K562 (cell line): ENCODE results near the gene LONP1. TPM values are rescaled to one million over a fixed set of nuclear protein-coding genes. Genes with fewer than 3 reads are reported as not detected.

Experiments
- BCOR ChIP-seq: fragments of 450-650 bp; IDR thresholded peaks from 2 replicates; pipeline ENCODE4 v1.6.1; 2016
- BRCA1 ChIP-seq, 2 experiments: fragments of 450-650 bp in 1 of 2; sonication (generic) in 1 of 2; formaldehyde crosslinking in 1 of 2; IDR thresholded peaks; 2 replicates each; pipeline versions ENCODE4 v1.5.0 to v1.6.1; 2017 to 2020; ENCODE audit warnings: mild to moderate bottlenecking in 1 of 2, missing genetic modification reagents in 1 of 2
- CBX2 ChIP-seq: fragments of 200-600 bp; sonication (generic); IDR thresholded peaks from one replicate; pipeline ENCODE4 v1.6.1; 2012; ENCODE audit warnings: mild to moderate bottlenecking, low read length, inconsistent platforms; ENCODE audit not compliant: insufficient read depth, poor library complexity, severe bottlenecking
- CHD2 ChIP-seq: IDR thresholded peaks from 2 replicates; pipeline ENCODE4 v1.6.1; 2011; ENCODE audit warnings: low read depth, low read length
- DPF2 ChIP-seq: fragments of 450-650 bp; IDR thresholded peaks from 2 replicates; pipeline ENCODE4 v1.6.1; 2016
- HDAC1 ChIP-seq, 2 experiments: fragments of 450-650 bp; IDR thresholded peaks; 2 replicates each; pipeline ENCODE4 v1.6.1; 2016 to 2017; ENCODE audit warnings: inconsistent platforms in 1 of 2, mild to moderate bottlenecking in 1 of 2, moderate library complexity in 1 of 2
- HNRNPLL ChIP-seq: fragments of 200-400 bp; formaldehyde crosslinking; IDR thresholded peaks from 2 replicates; pipeline ENCODE4 v1.6.1; 2017; ENCODE audit warnings: low read length, low read depth, mild to moderate bottlenecking; ENCODE audit not compliant: poor library complexity, severe bottlenecking
- JUND ChIP-seq, 2 experiments: IDR thresholded peaks; 2 replicates in 1 of 2; 3 replicates in 1 of 2; pipeline ENCODE4 v1.6.1; 2011; ENCODE audit warnings: borderline replicate concordance in 2 of 2, low read depth in 2 of 2, low read length in 2 of 2, improper control_type of control experiment in 1 of 2, missing biosample characterization in 1 of 2, missing genetic modification characterization in 1 of 2, missing genetic modification reagents in 1 of 2
- LEF1 ChIP-seq: fragments of 450-650 bp; IDR thresholded peaks from 2 replicates; pipeline ENCODE4 v1.6.1; 2016; ENCODE audit warnings: mild to moderate bottlenecking
- MYNN ChIP-seq, 2 experiments: sonication (generic); formaldehyde crosslinking in 1 of 2; IDR thresholded peaks; 2 replicates each; pipeline versions ENCODE4 v1.5.0 to v1.6.1; 2016 to 2020; ENCODE audit warnings: antibody characterized with exemption in 1 of 2, missing genetic modification reagents in 1 of 2
- NCOA1 ChIP-seq: fragments of 450-650 bp; IDR thresholded peaks from 2 replicates; pipeline ENCODE4 v1.6.1; 2016; ENCODE audit warnings: low read depth
- NEUROD1 ChIP-seq: fragments of 150-350 bp; IDR thresholded peaks from 2 replicates; pipeline ENCODE4 v1.6.1; 2014; ENCODE audit warnings: borderline replicate concordance, low read length, low read depth; ENCODE audit not compliant: partially characterized antibody
- PML ChIP-seq: IDR thresholded peaks from 2 replicates; pipeline ENCODE4 v1.6.1; 2012; ENCODE audit warnings: low read length, inconsistent platforms
- POLR2AphosphoS2 ChIP-seq: IDR thresholded peaks from 2 replicates; pipeline ENCODE4 v1.6.1; 2012; ENCODE audit warnings: low read length, improper control_type of control experiment
- RHOXF2B ChIP-seq: fragments of 250-450 bp; sonication (Bioruptor Pico); conservative IDR thresholded peaks from 2 replicates; pipeline ENCODE4 v1.5.1; 2021
- SIX5 ChIP-seq, 2 experiments: IDR thresholded peaks; 2 replicates each; pipeline ENCODE4 v1.6.1; 2011; ENCODE audit warnings: low read length in 2 of 2, borderline replicate concordance in 1 of 2, low read depth in 1 of 2, mild to moderate bottlenecking in 1 of 2, moderate library complexity in 1 of 2; ENCODE audit not compliant: insufficient read depth in 1 of 2
- SMARCE1 ChIP-seq: fragments of 450-650 bp; IDR thresholded peaks from 2 replicates; pipeline ENCODE4 v1.7.1; 2016; ENCODE audit warnings: mild to moderate bottlenecking
- SP1 ChIP-seq: sonication (generic); formaldehyde crosslinking; IDR thresholded peaks from 2 replicates; pipeline ENCODE4 v1.8.1; 2022; ENCODE audit warnings: mild to moderate bottlenecking, missing genetic modification reagents
- TBL1XR1 ChIP-seq, 2 experiments: IDR thresholded peaks; 2 replicates each; pipeline ENCODE4 v1.6.1; 2012; ENCODE audit warnings: improper control_type of control experiment in 2 of 2, low read length in 2 of 2, mild to moderate bottlenecking in 1 of 2
- polyA plus RNA-seq, 8 experiments: library from polyadenylated mRNA; depleted of rRNA in 4 of 8; stranded (reverse) in 5 of 8; unstranded in 3 of 8; fragments of >200 nt; fragmentation: Nextera tagmentation in 2 of 8; fragmentation: Illumina TruSeq in 1 of 8; extraction: Ambion mirVana in 2 of 8; extraction: Trizol in 1 of 8; gene quantifications; 2 replicates each; pipeline versions ENCODE4 v1.2.1 to v1.2.3, GENCODE V29; 2011 to 2014; ENCODE audit warnings: inconsistent platforms in 1 of 8, missing spikeins in 1 of 8
- total RNA-seq, 7 experiments: library from RNA; depleted of rRNA in 6 of 7; stranded (reverse); fragments of >200 nt in 6 of 7; fragmentation: Illumina TruSeq in 2 of 7; extraction: Trizol in 2 of 7; gene quantifications; 2 replicates each; pipeline versions ENCODE4 v1.2.1 to v1.2.3, GENCODE V29; 2011 to 2021; ENCODE audit warnings: low replicate concordance in 1 of 7
- TF ChIP-seq, protein P1 (sequence below), 3 experiments: fragments of 200-800 bp in 1 of 3; fragments of 250-450 bp in 1 of 3; fragments of 450-650 bp in 1 of 3; sonication (Bioruptor Pico) in 1 of 3; sonication (Bioruptor generic) in 1 of 3; formaldehyde crosslinking in 1 of 3; IDR thresholded peaks; 2 replicates each; pipeline versions ENCODE4 v1.6.1 to v1.8.0; 2016 to 2022; ENCODE audit warnings: mild to moderate bottlenecking in 2 of 3, missing genetic modification characterization in 2 of 3, missing compliant biosample characterization in 1 of 3, moderate library complexity in 1 of 3
- TF ChIP-seq, protein P2 (sequence below): fragments of 450-650 bp; formaldehyde crosslinking; IDR thresholded peaks from 2 replicates; pipeline ENCODE4 v1.4.0; 2022; ENCODE audit warnings: mild to moderate bottlenecking, moderate library complexity
- TF ChIP-seq, protein P3 (sequence below): fragments of 250-450 bp; sonication (Bioruptor Pico); IDR thresholded peaks from 2 replicates; pipeline ENCODE4 v1.5.0; 2020; ENCODE audit warnings: mild to moderate bottlenecking

LONP1 gene
- total and polyA plus RNA-seq, 9 of the 15 experiments (the other 6 are each of a cell fraction or from before 2014, with no cell fraction given) = 1.1 to 238 (median 84.5) TPM

DNA sequence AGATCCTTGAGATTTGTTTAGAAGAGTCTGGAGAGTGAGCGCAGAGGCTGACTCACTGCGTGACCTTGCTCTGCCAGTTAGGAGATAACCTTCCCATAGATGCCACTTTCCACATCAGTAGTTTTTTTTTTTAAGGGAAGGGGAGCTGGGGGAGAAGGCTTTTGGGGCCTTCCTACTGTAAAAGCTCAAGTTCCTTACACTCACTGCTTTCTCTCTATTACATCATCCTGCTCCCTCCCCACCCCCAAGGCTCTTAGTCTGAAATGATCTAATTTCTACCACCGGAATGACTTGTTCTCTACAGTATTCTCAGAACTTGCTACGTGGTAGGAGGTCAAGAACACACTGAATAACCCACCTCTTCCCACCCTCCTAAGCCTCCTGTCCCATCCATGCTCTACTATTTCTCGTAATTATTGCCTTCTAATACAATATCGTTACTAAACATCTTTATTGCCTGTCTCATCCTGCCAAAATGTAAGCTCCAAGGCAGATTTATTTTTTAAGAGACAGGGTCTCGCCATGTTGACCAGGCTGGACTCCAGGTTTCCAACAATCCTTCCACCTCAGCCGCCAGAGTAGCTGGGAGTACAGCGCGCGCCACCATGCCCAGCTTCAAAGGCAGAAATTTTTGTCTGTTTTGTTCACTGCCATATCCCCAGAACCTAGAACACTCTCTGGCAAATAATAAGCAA is 1.2 kb downstream of the LONP1 start (continued):
- TF ChIP-seq HNRNPLL (peak; percentile 63), LEF1 (peak; percentile 82; the same call in 1 of the 2 replicates), NEUROD1 (peak; percentile 56), NCOA1 (peak; percentile 40; the same call in 1 of the 2 replicates), SMARCE1 (peak; percentile 78; the same call in 1 of the 2 replicates), SIX5 (IDR thresholded peaks at IDR 0.05; ENCODE audit: borderline replicate concordance in 1 of 2, insufficient read depth in 1 of 2, low read depth in 1 of 2, low read length in 2 of 2) (no peak), PML (peak; percentile 45; the same call in 1 of the 2 replicates), JUND (IDR thresholded peaks at IDR 0.05; ENCODE audit: borderline replicate concordance, low read depth, low read length) (peak; percentile 92), JUND (tag; IDR thresholded peaks at IDR 0.05; ENCODE audit: borderline replicate concordance, low read depth, low read length) (peak; percentile 89), HDAC1 (IDR thresholded peaks at IDR 0.05) (0 out of 4 replicates have a peak, but pooled peaks of 1 of the 2 experiments have one; percentile 43), CBX2 (no peak), SP1 (peak; percentile 53), MYNN (IDR thresholded peaks at IDR 0.05) (peak; percentile 99), MYNN (CRISPR knock-in tag; IDR thresholded peaks at IDR 0.05) (peak; percentile 90), CHD2 (no peak), BRCA1 (IDR thresholded peaks at IDR 0.05) (no peak), BRCA1 (CRISPR knock-in tag; IDR thresholded peaks at IDR 0.05) (no peak), BCOR (no peak), POLR2AphosphoS2 (peak; percentile 92), DPF2 (peak; percentile 80; the same call in 1 of the 2 replicates), TBL1XR1 (IDR thresholded peaks at IDR 0.05; ENCODE audit: low read length in 2 of 2) (peak in 1 of 2 experiments; percentile 61; a peak in 2 of 4 replicates), RHOXF2B (CRISPR knock-in tag) (peak; percentile 69; the same call in 1 of the 2 replicates)
- TF ChIP-seq, protein P1, sequence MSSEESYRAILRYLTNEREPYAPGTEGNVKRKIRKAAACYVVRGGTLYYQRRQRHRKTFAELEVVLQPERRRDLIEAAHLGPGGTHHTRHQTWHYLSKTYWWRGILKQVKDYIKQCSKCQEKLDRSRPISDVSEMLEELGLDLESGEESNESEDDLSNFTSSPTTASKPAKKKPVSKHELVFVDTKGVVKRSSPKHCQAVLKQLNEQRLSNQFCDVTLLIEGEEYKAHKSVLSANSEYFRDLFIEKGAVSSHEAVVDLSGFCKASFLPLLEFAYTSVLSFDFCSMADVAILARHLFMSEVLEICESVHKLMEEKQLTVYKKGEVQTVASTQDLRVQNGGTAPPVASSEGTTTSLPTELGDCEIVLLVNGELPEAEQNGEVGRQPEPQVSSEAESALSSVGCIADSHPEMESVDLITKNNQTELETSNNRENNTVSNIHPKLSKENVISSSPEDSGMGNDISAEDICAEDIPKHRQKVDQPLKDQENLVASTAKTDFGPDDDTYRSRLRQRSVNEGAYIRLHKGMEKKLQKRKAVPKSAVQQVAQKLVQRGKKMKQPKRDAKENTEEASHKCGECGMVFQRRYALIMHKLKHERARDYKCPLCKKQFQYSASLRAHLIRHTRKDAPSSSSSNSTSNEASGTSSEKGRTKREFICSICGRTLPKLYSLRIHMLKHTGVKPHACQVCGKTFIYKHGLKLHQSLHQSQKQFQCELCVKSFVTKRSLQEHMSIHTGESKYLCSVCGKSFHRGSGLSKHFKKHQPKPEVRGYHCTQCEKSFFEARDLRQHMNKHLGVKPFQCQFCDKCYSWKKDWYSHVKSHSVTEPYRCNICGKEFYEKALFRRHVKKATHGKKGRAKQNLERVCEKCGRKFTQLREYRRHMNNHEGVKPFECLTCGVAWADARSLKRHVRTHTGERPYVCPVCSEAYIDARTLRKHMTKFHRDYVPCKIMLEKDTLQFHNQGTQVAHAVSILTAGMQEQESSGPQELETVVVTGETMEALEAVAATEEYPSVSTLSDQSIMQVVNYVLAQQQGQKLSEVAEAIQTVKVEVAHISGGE (CRISPR knock-in tag; IDR thresholded peaks at IDR 0.05) = no peak
- TF ChIP-seq, protein P2, sequence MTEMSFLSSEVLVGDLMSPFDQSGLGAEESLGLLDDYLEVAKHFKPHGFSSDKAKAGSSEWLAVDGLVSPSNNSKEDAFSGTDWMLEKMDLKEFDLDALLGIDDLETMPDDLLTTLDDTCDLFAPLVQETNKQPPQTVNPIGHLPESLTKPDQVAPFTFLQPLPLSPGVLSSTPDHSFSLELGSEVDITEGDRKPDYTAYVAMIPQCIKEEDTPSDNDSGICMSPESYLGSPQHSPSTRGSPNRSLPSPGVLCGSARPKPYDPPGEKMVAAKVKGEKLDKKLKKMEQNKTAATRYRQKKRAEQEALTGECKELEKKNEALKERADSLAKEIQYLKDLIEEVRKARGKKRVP (CRISPR knock-in tag) = peak; percentile 98
- TF ChIP-seq, protein P3, sequence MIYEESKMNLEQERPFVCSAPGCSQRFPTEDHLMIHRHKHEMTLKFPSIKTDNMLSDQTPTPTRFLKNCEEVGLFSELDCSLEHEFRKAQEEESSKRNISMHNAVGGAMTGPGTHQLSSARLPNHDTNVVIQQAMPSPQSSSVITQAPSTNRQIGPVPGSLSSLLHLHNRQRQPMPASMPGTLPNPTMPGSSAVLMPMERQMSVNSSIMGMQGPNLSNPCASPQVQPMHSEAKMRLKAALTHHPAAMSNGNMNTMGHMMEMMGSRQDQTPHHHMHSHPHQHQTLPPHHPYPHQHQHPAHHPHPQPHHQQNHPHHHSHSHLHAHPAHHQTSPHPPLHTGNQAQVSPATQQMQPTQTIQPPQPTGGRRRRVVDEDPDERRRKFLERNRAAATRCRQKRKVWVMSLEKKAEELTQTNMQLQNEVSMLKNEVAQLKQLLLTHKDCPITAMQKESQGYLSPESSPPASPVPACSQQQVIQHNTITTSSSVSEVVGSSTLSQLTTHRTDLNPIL (CRISPR knock-in tag) = no peak
